KOPT-K1 (cell line): Measurements from ENCODE around the gene PTGES.
"Not testable (repeated sequence)": the region's sequence is repeated elsewhere in the genome, so short reads cannot be mapped to it uniquely, and the experiment has no call there.

ENCODE experiments used
- H3K27ac ChIP-seq: fragments of 200-600 bp; sonication (generic); 2 replicates; pipeline ENCODE4 v1.5.1; 2016; ENCODE audit warnings: antibody characterized with exemption, mild to moderate bottlenecking, low read depth, low read length; ENCODE audit not compliant: poor library complexity, severe bottlenecking
- H3K36me3 ChIP-seq: fragments of 200-600 bp; sonication (generic); 2 replicates; pipeline ENCODE4 v1.5.1; 2017; ENCODE audit warnings: antibody characterized with exemption, mild to moderate bottlenecking, low read length, moderate library complexity; ENCODE audit not compliant: insufficient read depth
- H3K9me3 ChIP-seq: fragments of 200-600 bp; sonication (generic); 2 replicates; pipeline ENCODE4 v1.5.1; 2017; ENCODE audit warnings: antibody characterized with exemption, low read length, mild to moderate bottlenecking; ENCODE audit not compliant: insufficient read depth, poor library complexity, severe bottlenecking

PTGES gene

GRCh38 chr9:129761293-129761900 is 8.6 kb upstream of the PTGES start:
- Histone ChIP-seq H3K9me3 (no peaks in the 10 kb centered on the region), H3K27ac (no peak overlapping the region), H3K36me3 (no peaks in the 10 kb centered on the region)

DNA sequence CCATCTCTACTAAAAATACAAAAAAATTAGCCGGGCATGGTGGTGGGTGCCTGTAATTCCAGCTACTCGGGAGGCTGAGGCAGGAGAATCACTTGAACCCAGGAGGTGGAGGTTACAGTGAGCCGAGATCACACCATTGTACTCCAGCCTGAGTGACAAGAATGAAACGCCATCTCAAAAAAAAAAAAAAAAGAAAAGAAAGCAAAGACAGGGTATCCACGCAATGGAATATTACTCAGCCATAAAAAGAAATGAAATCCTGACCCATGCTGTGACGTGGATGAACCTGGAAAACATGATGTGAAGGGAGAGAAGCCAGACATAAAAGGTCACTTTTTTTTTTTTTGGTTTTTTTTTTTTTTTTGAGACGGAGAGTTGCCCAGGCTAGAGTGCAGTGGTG is 7.9 kb upstream of the PTGES start:
- H3K27ac ChIP-seq, H3K9me3 ChIP-seq: not testable (repeated sequence)

GRCh38 chr9:129759804-129760502 is 7.1 kb upstream of the PTGES start:
- no peak overlapping the region for H3K27ac ChIP-seq
- H3K36me3 ChIP-seq = no peaks in the 10 kb centered on the region
- H3K9me3 ChIP-seq = no peaks in the 10 kb centered on the region

More for the DNA sequence above, 7.9 kb upstream of the PTGES start:
- not testable (repeated sequence) for H3K36me3 ChIP-seq

DNA sequence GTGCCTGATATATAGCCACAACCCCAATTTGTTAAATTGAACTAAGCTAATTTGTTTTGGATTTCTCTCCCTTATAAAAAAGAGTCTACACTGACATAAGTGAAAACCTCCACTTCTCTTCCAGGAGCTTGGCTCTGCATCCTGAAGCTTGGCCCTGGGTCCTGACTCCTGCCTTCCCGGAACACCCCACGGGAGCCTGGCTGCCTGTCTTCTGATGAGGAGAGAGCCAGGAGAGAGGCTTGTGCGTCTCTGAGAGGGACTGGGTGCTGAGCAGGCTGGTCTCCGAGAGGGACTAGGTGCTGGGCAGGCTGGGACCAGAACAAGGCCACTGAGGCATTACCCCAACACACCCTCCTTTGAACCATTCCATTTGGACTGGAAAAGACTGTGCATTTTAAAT is 6.5 kb upstream of the PTGES start:
- Histone ChIP-seq H3K36me3 (no peaks in the 10 kb centered on the region), H3K9me3 (no peaks in the 10 kb centered on the region), H3K27ac (no peak overlapping the region)

DNA sequence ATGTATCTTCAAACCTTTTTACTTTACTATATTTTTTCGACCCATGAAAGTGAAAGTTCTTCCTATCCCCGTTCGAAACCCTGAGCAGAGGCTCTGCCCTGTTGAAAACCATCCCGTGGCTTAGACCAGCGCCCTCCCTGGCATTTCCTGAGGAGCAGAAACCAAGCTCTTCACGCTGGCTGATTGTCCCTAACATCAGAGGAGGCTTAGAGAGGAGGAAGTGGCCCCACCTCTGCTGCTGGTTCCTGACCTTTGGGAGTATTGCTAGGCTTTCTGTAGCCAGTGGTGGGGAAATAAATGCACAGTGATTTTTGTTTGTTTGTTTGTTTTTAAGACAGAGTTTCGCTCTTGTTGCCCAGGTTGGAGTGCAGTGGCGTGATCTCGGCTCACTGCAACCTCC is 4.2 kb upstream of the PTGES start:
- no peaks in the 10 kb centered on the region for H3K9me3 ChIP-seq
- H3K27ac ChIP-seq = no peak overlapping the region
- no peaks in the 10 kb centered on the region for H3K36me3 ChIP-seq

GRCh38 chr9:129756191-129756590 is 3.3 kb upstream of the PTGES start:
- H3K36me3 ChIP-seq = no peaks in the 10 kb centered on the region
- no peaks in the 10 kb centered on the region for H3K9me3 ChIP-seq
- no peak overlapping the region for H3K27ac ChIP-seq

- Histone ChIP-seq H3K9me3 (no peaks in the 10 kb centered on the region), H3K27ac (no peak overlapping the region), H3K36me3 (no peaks in the 10 kb centered on the region)
Observed at GRCh38 chr9:129755151-129755550, 2.3 kb upstream of the PTGES start.

DNA sequence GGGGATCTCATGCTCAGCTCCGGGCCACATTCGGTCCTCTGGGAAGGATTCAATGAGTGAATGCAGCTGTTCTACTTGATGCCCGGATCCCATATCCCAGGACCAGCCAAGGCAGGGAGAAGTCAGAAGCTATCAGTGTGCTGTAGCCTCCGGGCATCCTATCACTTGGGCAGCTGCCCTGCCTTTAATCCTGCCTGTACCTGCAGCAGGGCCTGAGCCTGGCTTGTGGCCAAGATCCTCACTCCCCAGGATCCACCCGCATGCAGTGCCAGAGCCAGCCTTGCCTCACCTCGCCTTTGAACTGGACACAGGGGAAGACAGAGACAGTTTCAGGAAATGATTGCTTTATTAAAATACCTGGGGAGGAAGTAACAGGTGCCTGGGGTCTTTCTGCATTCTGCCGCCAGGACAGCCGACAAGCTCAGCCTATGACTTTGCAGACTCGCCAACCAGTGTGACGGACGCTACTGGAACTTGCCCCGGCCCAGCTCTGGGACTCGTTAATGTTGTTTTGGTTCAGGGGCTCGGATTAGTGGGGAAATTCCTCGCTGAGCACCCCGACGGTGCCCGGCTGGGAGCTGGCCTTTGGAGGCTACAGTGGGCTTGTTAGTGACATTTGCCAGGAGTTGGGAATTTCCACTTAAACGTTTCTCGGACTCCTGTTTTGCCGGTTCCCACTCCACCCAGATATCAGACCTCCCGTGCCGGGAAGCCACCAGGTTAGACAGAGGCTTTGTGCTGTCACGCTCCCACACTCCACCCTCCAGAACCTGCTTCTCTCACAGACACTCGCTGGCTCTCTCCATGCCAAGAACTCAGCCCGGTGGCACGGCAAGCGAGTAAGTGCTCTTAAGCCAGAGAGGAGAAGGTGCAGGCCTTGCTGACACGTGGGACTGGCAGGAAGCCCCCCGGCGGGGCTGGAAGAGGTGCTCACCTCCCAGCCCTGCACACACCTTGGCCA is 721 bp downstream of the PTGES start:
- no peaks in the 10 kb centered on the region for H3K36me3 ChIP-seq
- no peak overlapping the region for H3K27ac ChIP-seq
- H3K9me3 ChIP-seq = no peaks in the 10 kb centered on the region

GRCh38 chr9:129750013-129750638 is 2.7 kb downstream of the PTGES start:
- no peak overlapping the region for H3K27ac ChIP-seq
- no peaks in the 10 kb centered on the region for H3K9me3 ChIP-seq
- no peaks in the 10 kb centered on the region for H3K36me3 ChIP-seq

- H3K36me3 ChIP-seq = no peaks in the 10 kb centered on the region
- H3K9me3 ChIP-seq = no peaks in the 10 kb centered on the region
- no peak overlapping the region for H3K27ac ChIP-seq
Observed at GRCh38 chr9:129749575-129749974, 3.3 kb downstream of the PTGES start.

- H3K36me3 ChIP-seq, H3K27ac ChIP-seq, H3K9me3 ChIP-seq: not testable (repeated sequence)
Observed at GRCh38 chr9:129749052-129749451, 3.8 kb downstream of the PTGES start.

DNA sequence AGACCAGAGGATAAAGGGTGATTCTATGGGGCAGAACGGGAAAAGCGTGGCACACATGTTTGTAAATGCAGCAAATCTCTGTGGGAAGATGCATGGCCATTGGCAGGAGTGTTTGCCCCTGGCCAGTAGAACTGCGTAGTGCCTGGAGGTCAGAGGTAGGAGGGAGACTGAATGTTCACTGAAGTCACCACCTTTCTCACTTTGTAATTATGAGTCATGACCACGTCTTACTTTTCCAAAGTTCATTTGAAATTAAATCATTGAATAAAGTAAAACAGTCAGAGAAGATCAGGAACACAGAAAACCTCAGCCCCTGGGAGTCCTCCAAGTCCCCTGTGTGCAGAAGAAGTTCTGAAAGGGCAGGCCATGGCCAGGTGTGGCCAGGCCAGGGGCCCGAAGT is 4.6 kb downstream of the PTGES start:
- Histone ChIP-seq H3K27ac (no peak overlapping the region), H3K9me3 (no peaks in the 10 kb centered on the region)

DNA sequence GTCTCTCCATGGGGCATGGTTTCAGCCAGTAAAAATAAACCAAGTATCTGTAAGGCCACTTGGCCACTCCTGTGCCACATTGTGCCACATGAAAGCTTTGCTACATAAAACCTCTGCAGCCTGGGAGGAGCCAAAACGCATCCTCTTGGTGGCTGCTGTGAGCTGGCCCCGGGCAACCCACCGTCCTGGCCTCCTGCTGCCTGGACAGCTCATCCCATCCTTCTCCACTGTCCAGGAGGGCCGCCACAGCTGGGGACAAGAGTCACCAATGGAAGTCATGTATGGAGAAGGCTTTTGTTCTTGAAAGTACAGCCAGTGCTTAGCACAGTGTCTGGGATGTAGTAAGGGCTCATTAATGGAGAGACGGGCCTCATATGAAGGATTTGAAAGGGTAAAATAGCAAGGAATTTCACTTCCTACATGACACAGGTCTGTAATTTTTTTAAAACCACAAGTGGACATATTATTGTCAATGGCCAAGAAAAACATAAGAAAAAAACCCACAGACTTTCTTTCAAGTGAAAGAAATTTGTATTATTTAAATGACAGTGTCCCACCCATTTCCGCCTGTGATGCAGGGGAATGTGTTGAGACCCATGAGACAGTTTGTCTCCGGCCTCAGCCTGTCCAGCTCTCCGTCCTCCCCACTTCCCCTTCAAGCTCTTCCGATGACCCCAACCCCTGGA is 6.6 kb downstream of the PTGES start:
- H3K27ac ChIP-seq = no peak overlapping the region
- no peaks in the 10 kb centered on the region for H3K9me3 ChIP-seq
- no peaks in the 10 kb centered on the region for H3K36me3 ChIP-seq

More for the DNA sequence above, 4.6 kb downstream of the PTGES start:
- no peaks in the 10 kb centered on the region for H3K36me3 ChIP-seq

GRCh38 chr9:129745200-129745599 is 7.6 kb downstream of the PTGES start:
- Histone ChIP-seq H3K36me3 (no peaks in the 10 kb centered on the region), H3K27ac (no peak overlapping the region), H3K9me3 (no peaks in the 10 kb centered on the region)
